Vagina (tissue), 2 donors: ENCODE results near the gene TNFRSF1B. TPM values are rescaled to one million over a fixed set of nuclear protein-coding genes. Genes with fewer than 3 reads are reported as not detected.

ENCODE experiments used
- DNase-seq, 2 donors: peaks; one replicate each; pipeline ENCODE4 v3.0.0-alpha.2; 2017; ENCODE audit errors: extremely low spot score in 2 of 2
- H3K27ac ChIP-seq: fragments of 200-600 bp; sonication (generic); one replicate; pipeline ENCODE4 v1.5.1; 2019
- H3K27me3 ChIP-seq: fragments of 200-600 bp; sonication (generic); one replicate; pipeline ENCODE4 v1.5.1; 2019
- H3K36me3 ChIP-seq, 2 donors: fragments of 200-600 bp; sonication (generic); one replicate each; pipeline ENCODE4 v1.5.1; 2017 to 2019
- H3K4me1 ChIP-seq: fragments of 200-600 bp; sonication (generic); one replicate; pipeline ENCODE4 v1.5.1; 2019
- H3K4me3 ChIP-seq, 2 donors: fragments of 200-600 bp; sonication (generic); 1 replicate in 1 of 2; 2 replicates in 1 of 2; pipeline ENCODE4 v1.5.1; 2016 to 2019
- H3K9me3 ChIP-seq: fragments of 200-600 bp; sonication (generic); one replicate; pipeline ENCODE4 v1.5.1; 2019
- CTCF ChIP-seq, 3 experiments: fragments of 450-650 bp in 2 of 3; fragments of 200-600 bp in 1 of 3; sonication (generic) in 1 of 3; IDR thresholded peaks; one replicate each; pipeline ENCODE4 v1.5.1; 2017 to 2019; ENCODE audit warnings: antibody characterized with exemption in 3 of 3, mild to moderate bottlenecking in 2 of 3, moderate library complexity in 2 of 3
- POLR2A ChIP-seq, 2 donors: fragments of 450-650 bp; IDR thresholded peaks; one replicate each; pipeline ENCODE4 v1.6.1; 2017; ENCODE audit warnings: antibody characterized with exemption in 2 of 2, mild to moderate bottlenecking in 2 of 2, moderate library complexity in 2 of 2
- POLR2AphosphoS5 ChIP-seq, 2 donors: sonication (generic); formaldehyde crosslinking; IDR thresholded peaks; one replicate each; pipeline ENCODE4 v1.9.0; 2017; ENCODE audit warnings: antibody characterized with exemption in 2 of 2, mild to moderate bottlenecking in 2 of 2, low read depth in 1 of 2; ENCODE audit not compliant: insufficient read depth in 1 of 2
- intact Hi-C: fragments of 100-400 bp; cut with DNase I; formaldehyde crosslinking; loops from one replicate; pipeline ENCODE4 v1.15.1; 2023
- total RNA-seq: library from RNA; depleted of rRNA; stranded (reverse); fragments of >200 nt; gene quantifications from one replicate; pipeline ENCODE4 v1.2.3, GENCODE V29; 2016

TNFRSF1B gene
- total RNA-seq, 1 donor from 2014 or later = 41.0 TPM

- H3K27ac ChIP-seq = peak overlapping the region; percentile 88
- H3K4me1 ChIP-seq = peaks cover 88% of the 10 kb centered on the region
- intact Hi-C loops = no loop called here
- H3K9me3 ChIP-seq = no peaks in the 10 kb centered on the region
- peak overlapping the region; percentile 9 to 30 for H3K4me3 ChIP-seq
- no peaks in the 10 kb centered on the region for H3K27me3 ChIP-seq
- TF ChIP-seq POLR2A (IDR thresholded peaks at IDR 0.05) (peak in 1 of 2 donors; percentile 26), CTCF (IDR thresholded peaks at IDR 0.05) (peak in 1 of 3 experiments; percentile 14), POLR2AphosphoS5 (IDR thresholded peaks at IDR 0.05; ENCODE audit: insufficient read depth in 1 of 2, low read depth in 1 of 2) (peak; percentile 62 to 88)
- H3K36me3 ChIP-seq = no peaks in the 10 kb centered on the region
- DNase-seq = peak in 1 of 2 donors; percentile 95
Observed at GRCh38 chr1:12184008-12184681, 17.4 kb downstream of the TNFRSF1B start.

GRCh38 chr1:12185036-12185917, 18.5 kb downstream of the TNFRSF1B start:
- H3K9me3 ChIP-seq = no peaks in the 10 kb centered on the region
- H3K4me1 ChIP-seq = peaks cover 77% of the 10 kb centered on the region
- intact Hi-C loops = no loop called here
- no peaks in the 10 kb centered on the region for H3K27me3 ChIP-seq
- peak overlapping the region in 1 of 2 donors; percentile 30 for H3K4me3 ChIP-seq
- no peaks in the 10 kb centered on the region for H3K36me3 ChIP-seq
- no peak for TF ChIP-seq POLR2A (IDR thresholded peaks at IDR 0.05)
- TF ChIP-seq POLR2AphosphoS5 (IDR thresholded peaks at IDR 0.05; ENCODE audit: insufficient read depth in 1 of 2, low read depth in 1 of 2) = no peak
- no peak for TF ChIP-seq CTCF (IDR thresholded peaks at IDR 0.05)
- peak overlapping the region; percentile 88 for H3K27ac ChIP-seq
- DNase-seq = no peak

- DNase-seq = no peak
- peaks cover 72% of the 10 kb centered on the region for H3K4me1 ChIP-seq
- TF ChIP-seq POLR2A (IDR thresholded peaks at IDR 0.05) = no peak
- peak in 1 of 2 donors; percentile 33 for TF ChIP-seq POLR2AphosphoS5 (IDR thresholded peaks at IDR 0.05; ENCODE audit: insufficient read depth in 1 of 2, low read depth in 1 of 2)
- H3K27me3 ChIP-seq = no peaks in the 10 kb centered on the region
- H3K27ac ChIP-seq = peak overlapping the region; percentile 88
- intact Hi-C loops = no loop called here
- peak overlapping the region in 1 of 2 donors; percentile 5 for H3K4me3 ChIP-seq
- H3K36me3 ChIP-seq = peaks cover 0 to 4% of the 10 kb centered on the region in 2 donors
- no peaks in the 10 kb centered on the region for H3K9me3 ChIP-seq
Observed at GRCh38 chr1:12185918-12186678, 19.3 kb downstream of the TNFRSF1B start.

- Histone ChIP-seq H3K4me3 (no peak overlapping the region), H3K27me3 (no peaks in the 10 kb centered on the region), H3K36me3 (peaks cover 0 to 9% of the 10 kb centered on the region in 2 donors), H3K4me1 (peaks cover 67% of the 10 kb centered on the region), H3K27ac (peak overlapping the region; percentile 88), H3K9me3 (no peaks in the 10 kb centered on the region)
- no peak for DNase-seq
- intact Hi-C loops = no loop called here
- TF ChIP-seq CTCF (IDR thresholded peaks at IDR 0.05) (no peak), POLR2A (IDR thresholded peaks at IDR 0.05) (no peak), POLR2AphosphoS5 (IDR thresholded peaks at IDR 0.05; ENCODE audit: insufficient read depth in 1 of 2, low read depth in 1 of 2) (no peak)
Observed at GRCh38 chr1:12186679-12186985, 19.8 kb downstream of the TNFRSF1B start.

GRCh38 chr1:12188115-12188514, 21.3 kb downstream of the TNFRSF1B start:
- Histone ChIP-seq H3K36me3 (peaks cover 0 to 20% of the 10 kb centered on the region in 2 donors), H3K4me1 (peaks cover 52% of the 10 kb centered on the region), H3K9me3 (no peaks in the 10 kb centered on the region), H3K27me3 (no peaks in the 10 kb centered on the region), H3K4me3 (no peak overlapping the region), H3K27ac (peak overlapping the region; percentile 27)
- intact Hi-C loops = no loop called here
- DNase-seq = no peak
- TF ChIP-seq CTCF (IDR thresholded peaks at IDR 0.05) = no peak
- no peak for TF ChIP-seq POLR2A (IDR thresholded peaks at IDR 0.05)
- no peak for TF ChIP-seq POLR2AphosphoS5 (IDR thresholded peaks at IDR 0.05; ENCODE audit: insufficient read depth in 1 of 2, low read depth in 1 of 2)
